CD4-positive, alpha-beta T cell treated with Interleukin-12 subunit alpha and Interleukin-12 subunit beta, for 1 hour (primary cell): ENCODE data around the gene PAX5.

Experiments used
- DNase-seq: peaks from one replicate; pipeline ENCODE4 v3.0.0-alpha.2; 2020

Gene PAX5

DNA sequence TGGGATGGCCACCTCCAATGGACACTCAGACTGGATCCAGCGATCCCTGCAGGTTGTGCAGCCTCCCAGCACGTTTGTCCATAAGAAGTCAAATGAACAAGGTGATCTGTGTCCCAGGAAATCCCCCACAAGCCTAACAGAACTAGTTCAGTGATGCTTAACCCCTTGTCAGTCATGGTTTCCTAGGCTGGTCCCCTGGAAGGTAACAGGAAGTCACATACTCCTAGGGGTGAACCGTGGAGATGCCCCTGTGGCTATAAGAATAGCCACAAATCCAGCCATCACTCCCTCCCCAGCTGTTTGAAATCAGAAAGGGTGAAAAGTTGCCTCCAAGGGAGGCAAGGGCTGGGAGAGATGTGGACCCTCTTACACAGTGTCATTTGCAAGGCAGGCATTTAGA is 22.5 kb downstream of the PAX5 start:
- DNase-seq = no peak

DNA sequence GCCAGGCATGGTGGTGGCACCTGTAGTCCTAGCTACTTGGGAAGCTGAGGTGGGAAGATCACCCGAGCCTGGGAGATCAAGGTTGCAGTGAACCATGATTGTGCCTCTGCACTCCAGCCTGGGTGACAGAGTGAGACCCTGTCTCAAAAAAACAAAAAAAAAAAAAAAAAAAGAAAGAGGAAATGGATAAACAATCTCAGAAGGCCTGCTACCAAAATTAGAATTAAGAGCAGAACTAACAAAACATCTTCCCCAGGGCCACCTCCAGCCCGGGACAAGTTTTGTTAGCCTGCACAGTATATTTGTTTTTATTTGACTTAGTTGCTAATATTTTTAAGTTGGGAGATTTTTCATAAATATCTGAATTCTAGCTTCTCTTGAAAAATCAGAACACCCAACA is 23.1 kb downstream of the PAX5 start:
- DNase-seq = no peak

DNA sequence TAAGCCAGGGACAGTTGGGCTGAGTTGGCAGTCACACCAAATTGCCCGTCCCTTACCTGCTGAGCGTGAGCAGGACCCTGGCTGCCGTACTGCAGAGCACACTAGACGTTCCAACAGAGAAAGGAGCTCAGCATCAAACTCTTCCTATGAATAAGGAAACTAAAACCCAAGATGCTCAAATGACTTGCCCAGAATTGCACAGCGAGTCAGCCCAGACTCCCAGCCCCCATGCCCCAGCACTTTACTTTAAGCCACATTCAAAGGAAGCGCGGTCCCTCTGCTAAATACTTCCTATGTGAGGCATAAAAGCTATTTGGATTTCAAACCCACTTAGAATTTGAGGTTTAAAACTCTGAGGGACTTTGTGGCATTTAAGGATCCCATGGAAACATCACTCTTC is 23.9 kb downstream of the PAX5 start:
- no peak for DNase-seq

DNA sequence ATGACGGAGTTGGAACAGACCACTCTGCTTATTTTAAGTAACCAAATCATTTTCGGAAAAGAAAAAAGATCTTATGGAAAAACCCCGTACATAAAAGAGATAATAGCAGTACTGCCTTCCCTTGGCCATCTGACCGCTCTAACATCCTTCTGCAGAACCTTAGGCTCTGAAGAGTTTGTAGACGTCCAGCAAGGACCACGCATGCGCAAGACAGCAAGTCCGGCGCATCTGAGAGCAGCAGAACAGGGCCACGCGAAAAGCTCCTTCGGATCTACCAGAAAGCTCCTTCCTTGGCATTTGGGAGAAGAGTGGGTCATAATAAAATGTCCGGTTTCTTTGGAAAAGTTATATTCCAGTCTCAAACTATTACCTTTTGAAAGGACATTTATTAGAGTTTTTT is 26.8 kb downstream of the PAX5 start:
- DNase-seq = no peak

DNA sequence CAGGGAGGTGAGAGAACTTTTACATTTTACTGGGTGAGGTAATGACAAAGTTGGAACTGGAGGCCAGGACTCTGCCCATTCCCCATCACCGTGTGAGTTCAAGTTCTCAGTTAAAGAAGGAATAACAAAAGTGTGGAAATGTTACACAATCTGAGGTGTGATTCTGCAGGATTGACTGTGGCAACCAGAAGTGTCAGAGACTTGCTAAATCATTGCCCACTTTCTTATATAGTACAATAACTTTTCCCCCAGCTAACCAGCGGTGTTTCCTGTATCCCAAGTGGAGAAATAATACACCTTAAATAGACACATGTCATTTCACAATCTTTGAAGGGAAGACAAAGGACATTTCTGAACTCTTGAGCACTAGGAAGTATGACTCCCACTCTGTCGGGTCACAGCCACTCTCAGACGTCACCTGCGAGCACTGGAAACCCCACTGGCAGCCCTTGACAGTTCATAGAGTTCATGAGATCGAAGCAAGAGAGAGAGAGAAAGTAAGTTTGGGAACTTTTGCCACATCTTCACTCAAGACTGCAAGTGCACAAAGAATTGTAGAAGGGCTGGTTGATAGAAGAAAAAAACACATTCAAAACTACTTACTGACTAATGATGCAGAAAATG is 28.4 kb downstream of the PAX5 start:
- no peak for DNase-seq

DNA sequence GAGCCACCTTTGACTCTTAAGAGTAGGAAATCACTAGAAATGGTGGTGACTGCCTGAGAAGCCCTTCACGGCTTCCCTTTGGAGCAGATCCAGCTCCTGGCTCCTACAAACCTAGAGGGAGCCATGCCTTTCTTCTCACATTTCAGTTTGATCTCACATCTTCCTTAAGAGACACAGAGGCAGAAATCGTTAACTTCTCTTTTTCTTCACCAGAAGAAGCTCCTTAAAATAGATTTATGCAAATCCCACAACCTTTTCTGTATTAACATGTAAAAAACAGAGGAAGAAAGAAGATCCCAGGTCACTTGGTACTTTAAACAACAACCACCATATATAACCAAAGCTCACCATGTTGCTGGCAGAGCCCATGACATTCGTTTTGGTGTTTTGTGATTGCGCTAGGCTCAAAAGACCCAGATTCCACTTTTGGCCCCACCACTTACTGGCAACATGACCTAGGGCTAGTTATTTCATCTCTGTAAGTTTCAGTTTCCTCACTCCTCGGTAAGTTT is 29.6 kb downstream of the PAX5 start:
- DNase-seq = no peak

DNA sequence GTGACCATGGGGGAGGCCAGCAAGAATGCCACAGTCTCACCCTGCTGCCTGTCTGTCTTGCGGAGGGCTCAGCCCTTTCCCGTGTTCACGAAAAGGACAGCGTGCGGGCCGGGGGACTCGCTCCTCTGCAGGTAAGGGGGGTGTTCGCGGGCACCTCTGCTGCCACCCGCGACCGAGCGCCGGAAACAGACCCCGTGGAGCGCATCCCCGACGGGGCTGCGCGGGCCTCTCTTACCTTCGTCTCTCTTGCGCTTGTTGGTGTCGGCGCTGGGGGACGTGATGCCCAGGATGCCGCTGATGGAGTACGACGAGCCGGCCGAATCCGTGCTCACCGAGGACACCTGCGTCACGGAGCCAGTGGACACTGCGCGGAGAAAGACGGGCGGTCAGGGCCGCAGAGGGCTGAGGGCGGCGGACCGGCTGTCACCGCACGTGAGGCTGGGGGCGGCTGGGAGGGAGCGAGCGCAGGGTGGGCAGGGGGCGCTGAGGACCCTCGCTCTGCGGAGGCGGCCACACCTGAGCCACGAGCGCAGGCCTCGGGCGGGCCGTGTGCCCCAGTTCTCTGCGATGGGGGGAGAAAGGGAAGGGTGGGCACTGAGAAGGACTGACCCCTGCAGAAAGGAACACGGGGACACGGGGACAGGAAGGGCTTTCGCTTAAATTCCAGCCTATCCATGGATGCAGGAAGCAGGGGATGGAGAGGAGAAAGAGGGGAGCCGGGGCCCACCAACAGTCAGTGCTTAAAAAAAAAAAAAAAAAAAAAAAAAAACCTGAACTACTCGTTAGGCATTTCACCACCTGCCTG is 31.5 kb downstream of the PAX5 start:
- DNase-seq = no peak

DNA sequence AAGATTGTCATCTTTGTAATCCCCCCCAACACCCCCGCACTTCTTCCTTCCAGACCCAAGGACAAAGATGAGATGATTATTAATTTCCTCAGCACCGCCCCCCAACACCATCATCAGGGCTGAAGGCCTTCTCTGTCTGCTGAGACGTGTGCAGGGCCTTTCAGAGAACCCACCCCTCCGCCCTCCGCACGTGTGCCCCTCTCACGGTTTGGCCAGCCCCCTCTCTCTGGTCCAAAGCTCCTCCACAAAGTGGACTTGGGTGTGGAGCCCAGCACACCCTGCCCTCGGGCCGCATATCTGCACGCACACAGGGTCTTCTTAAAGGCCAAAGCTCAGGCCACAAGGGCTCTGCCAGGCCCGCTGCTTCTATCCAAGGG is 32.0 kb downstream of the PAX5 start:
- DNase-seq = no peak

DNA sequence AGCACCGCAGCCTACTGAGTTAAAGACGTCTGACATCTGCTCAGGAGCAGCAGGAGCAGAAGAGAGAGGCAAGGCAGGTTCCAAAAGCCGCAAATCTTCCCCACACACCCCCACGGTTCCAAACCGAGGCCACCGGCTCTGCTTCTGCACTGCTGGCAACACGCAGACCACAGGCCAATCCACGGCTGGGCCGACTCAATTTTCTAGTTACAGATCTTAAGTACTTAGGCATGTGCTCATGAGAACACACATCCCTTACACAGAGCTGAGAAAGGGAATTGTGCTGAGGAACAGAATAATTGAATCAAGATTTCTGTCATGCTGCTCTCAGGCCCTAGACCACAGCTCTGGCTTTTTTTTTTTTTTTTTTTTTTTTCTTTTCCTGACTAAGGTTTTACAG is 32.6 kb downstream of the PAX5 start:
- no peak for DNase-seq

DNA sequence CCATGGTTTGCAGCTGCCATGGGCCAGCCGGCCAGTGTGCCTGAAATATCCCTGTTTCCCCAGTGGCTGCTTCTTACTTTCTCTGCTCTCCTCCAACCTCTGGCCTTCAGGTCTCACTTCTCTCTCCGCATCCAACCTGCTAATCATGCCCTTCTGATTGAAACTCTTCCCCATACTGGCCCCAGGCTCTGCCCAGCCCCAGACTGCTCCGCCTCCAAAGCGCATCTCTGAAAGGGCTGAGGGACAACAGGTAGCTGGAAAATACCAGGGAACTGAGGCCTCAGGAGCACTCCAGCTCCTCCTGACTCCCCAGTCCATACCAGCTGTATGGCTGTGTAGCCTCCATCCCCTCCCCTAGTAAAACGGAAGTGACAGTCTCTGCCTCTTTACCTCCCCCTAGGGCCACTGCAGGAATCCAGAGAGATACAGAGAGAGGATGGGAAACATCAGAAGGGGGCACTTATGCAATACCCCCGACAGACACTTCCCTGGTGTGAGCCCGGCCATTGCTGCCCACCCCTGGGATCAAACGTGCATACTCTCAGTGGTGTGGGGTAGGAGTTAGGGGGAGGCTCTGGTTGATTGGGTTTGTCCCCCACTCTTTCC is 34.2 kb downstream of the PAX5 start:
- DNase-seq = no peak

DNA sequence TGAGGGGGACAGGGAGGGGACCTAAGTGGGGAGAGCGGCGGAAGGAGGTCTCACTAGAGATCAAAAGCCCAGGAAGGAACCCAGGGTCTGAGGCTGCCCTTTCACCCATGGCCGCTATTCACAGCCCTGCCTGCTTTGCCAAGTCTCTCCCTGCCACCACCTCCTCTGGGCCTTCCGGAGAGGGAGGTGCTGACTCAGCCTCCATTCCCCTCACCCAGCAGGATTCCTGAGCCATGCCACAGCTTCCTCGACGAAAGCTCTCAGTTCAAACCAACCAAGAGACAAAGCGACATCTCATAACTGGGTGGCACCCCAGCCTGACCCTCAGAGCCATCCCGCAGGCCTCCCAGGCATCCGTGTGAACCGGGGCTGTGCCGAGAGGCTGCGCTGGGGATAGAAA is 36.7 kb downstream of the PAX5 start:
- DNase-seq = no peak

DNA sequence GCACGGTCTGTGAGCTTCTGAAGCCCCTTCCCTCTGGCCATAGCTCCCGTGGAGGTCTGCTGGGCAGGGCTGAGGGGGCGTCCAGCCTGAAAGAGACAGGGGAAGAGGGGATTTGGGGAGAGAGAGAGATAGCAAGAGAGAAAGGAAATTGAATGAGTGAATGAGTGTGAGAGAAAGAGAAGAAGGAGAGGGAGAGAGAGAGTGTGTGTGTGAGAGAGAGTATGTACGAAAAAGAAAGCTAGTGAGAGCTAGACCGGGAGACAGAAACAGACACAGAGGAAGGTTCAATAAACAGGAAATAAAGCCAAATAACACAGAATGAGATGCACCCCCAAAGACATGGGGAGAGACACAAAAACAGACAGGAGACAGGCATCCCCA is 37.4 kb downstream of the PAX5 start:
- DNase-seq = no peak

DNA sequence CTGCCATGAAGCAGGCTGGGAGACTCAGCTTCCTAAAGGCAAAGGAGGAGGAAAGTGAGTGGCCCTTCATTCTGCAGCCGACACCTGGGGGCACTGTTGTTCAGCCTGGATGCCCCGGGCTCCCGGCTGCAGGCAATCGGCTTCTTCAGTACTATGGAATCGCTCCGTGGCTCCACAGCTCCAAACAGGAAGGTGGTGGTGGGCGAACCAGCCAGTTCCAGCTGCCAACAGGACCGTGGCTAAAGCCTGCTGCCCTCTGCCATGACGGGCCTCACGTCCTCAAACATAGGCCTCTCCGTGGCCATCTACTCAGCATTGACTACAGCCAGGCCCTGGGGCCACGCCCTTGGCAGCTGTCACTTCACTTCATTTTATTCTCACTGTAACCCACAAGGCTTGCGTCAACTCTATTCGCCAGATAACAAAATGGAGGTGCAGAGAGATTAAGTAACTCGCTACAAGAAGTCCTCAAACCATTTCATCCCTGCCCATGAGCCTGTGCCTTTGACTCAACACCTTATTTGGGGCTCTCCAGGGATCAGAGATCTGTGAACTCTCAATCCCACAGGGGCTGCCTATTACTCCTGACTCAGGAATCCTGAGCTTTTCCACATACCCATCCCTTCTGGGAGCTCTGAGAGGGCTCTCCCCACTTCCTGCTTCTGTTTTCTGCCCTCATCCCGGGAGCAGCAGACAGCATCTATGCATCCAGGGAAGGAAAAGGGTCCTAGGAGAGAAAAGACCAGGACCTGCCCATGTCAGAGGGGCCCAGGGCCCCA is 38.0 kb downstream of the PAX5 start:
- DNase-seq = peak; percentile 54

DNA sequence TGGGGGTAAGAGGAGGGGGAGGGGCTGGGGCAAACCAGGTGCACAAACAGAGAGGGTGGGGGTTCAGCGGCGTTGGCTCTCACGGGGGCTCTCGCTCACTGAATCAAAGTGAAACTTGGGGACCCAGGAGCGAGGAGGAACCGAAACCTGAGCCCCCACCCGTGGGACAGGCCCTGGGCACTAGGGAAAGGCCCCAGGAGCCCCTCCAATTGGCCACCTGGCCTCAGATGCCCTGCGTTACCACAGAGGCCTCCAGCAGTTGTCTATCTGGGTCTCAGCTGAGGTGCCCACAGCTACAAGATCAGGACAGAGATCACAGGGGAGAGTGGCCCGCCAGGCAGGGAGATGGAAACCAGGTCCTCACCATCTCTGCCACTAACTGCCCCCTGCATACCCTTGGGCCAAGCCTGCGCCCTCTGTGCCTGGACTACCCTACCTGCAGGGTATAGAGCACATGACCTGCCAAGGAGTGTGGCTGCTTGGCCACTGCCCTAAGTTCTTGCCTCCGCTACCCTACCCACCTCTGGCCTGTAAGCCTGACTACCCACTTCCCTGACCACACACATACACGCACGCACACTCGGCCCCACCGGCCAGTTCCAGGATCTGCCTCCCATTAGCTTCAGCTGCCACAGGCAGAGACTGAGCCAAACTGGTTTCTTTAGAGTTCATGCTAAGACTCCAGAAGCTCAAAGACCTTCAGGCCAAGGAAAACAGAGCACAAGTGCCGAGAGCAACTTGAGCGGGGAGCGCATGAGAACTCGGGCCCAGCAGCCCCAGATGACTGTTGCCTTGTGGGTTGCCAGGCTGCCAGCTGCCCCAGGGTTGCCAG is 39.9 kb downstream of the PAX5 start:
- no peak for DNase-seq

DNA sequence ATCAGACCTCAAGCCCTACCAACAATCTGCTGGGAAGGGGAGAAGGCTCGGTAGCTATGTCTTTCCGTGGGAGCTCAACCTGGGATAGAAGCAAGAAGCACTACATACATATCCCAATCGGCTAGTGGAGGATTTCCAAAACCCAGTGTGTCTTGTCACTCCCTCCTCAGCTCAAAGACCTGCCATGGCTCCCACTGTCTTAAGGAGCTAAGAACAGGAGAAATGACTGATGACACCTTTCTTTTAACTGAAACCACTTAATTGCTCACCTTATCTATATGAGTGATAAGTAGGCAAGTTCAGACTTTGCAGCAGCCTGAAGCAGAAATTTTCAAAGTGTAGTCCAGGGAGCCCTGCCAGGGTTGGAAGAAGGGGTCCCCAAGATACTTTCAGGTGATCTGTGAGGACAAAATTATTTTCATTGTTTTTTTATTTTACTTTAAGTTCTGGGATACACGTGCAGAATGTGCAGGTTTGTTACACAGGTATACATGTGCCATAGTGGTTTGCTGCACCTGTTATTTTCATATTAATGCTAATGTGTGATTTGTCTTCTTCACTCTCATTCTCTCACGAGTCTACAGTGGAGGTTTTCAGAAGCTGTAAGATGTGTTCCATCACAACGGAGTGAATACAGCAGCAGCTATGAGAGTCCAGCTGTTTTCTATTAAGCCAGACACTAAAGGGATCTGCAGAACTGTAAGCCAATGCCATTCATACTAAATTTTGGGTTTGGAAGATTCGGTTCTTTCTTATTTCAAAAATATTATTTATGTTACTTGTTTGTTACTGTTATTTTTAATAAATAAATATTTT is 41.4 kb downstream of the PAX5 start:
- no peak for DNase-seq

DNA sequence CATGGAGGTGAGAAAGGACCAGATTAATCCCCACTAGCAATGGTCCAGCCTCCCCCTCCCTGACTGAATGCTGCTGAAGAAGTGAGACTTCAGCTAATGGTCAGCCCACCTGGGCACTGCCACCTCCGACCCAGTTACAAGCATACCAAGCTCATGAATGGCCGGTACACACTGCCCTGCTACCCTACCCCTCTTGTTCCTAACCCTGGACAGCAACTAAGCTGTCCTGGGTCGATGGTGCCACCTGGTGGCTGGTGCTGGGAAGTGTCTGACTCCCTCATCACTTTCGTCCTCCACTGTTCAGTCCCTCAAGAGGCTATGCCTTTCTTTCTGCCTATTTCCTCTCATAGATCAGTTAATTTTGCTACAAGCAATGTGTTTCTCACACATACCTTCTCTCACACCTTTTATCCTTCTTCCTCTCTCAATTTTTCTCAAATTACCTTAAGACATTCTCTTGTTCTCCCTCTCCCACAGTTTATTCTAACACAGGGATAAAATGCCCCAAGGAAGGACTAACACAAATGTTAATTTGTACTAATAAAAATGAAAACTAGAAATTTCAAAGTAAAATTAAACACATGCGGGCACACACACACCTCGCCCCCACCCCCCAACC is 42.4 kb downstream of the PAX5 start:
- DNase-seq = no peak

DNA sequence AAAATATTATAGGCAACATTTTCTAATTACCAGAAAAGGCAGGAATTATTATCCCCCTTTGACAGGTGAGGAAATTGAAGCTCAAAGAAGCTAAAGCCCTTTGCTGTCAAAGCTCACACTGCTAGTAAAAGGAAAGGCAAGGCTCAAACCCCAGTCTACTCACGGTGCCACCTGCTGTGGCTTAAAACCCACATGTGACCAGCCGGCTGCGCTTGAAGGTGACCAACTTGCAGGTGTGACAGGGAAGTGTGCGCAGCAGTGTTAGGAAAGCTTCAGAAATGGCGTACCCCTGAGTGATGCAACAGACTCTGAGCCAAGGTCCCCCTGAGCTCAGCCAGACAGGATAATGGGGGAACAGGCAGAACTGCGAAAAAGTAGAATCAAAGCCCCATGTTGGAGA is 45.2 kb downstream of the PAX5 start:
- DNase-seq = no peak

DNA sequence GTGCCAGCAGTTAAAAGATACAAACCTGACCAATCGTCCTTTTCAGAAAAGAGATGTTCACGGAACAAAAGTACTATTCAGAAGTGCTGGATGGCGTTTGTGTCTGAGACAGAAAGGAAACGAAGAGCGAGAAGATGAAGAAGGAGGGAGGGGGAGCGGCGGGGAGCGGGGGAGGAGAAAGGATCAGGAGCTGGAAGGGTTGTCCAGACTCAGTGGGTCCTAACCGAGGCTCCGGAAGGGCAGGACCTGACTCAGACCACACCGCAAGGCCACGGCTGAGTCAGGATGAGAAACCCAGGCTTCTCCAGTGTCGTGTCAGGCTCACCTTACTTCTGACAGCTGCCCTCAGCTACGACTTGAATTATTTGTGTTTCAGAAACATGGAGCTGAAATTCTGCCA is 46.2 kb downstream of the PAX5 start:
- DNase-seq = no peak

DNA sequence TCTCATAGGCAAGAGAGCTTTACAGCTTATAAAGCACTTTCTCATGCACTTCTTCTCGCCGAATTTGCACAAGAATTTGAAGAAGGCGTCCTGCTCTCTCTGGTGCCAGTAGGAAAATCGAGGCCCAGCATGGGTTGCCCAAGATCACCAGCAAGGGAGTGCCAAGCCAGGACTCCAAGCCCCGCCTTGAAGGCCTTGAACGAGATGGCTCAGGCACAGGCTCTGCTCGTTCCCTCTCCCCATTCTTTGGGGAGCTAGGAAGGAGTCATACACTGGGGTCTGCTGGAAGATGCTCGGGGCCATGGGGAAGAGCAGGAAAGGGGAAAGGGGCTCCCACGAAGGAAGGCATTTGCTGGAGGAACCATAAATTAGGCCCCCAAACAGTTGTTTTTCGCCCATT is 46.7 kb downstream of the PAX5 start:
- no peak for DNase-seq

DNA sequence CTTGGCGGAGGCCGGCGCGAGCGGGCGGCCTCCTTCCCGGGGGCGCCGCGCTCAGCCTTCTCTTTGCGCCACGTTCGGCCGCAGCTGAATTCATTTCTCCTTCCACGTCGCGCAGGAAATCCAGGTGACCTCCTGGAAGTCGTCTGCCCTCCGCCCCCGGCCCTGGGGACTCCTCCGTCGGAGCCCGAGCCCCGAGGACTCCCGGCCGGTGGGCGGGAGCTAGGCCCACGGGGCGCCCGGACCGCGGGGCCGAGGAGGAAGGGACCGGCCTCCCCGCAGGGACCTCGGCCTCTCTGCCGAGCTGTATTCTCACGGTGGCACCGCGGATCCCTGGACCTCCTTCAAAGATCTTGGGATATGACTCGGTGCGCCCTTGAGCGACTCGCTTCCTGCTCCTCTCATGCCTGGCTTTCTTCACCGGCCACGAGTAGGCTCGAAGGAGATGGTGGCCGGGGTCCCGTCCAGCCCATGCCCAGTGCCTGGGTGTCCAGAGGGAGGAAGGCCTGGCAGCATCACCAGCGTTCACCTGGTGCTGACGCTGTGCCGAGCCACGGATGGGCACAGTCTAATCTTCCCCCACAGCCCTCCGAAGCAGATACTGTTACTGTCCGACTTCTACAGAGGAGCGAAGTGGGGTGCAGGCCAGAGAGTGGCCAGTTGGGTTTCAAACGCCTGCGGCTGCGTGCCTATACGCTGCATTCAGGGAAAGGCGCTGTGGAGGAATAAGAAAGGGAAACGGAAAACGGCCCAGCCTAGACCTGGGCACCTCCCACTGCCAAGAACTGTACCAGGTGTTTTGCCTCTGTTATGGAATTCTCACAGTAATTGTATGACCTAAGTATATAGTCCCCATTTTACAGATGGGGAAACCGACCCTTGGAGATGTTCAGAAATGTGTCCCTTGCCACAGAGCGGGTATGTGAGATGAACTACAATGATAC is 47.3 kb downstream of the PAX5 start:
- no peak for DNase-seq
